Activated naive CD8-positive, alpha-beta T cell treated with anti-CD3 and anti-CD28 coated beads, Interleukin-2, amount 50 U/mL, for 24 hours (primary cell): Measurements from ENCODE around the gene PAPPA.

Source experiments
- ATAC-seq: fragments of 150-1000 bp; cut with Tn5 transposase; one replicate; pipeline ENCODE4 v1.10.0; 2021
- DNase-seq: peaks from one replicate; pipeline ENCODE4 v3.0.0; 2021
- H3K27ac Mint-ChIP-seq: one replicate; pipeline ENCODE4 v1.8.0; 2021; ENCODE audit warnings: mild to moderate bottlenecking, mixed read lengths
- H3K27me3 Mint-ChIP-seq: one replicate; pipeline ENCODE4 v1.8.0; 2021; ENCODE audit warnings: mixed read lengths
- H3K36me3 Mint-ChIP-seq: one replicate; pipeline ENCODE4 v1.8.0; 2021; ENCODE audit warnings: low read depth, mixed read lengths
- H3K4me1 Mint-ChIP-seq: one replicate; pipeline ENCODE4 v1.8.0; 2021; ENCODE audit warnings: mixed read lengths
- H3K4me3 Mint-ChIP-seq: one replicate; pipeline ENCODE4 v1.8.0; 2021; ENCODE audit warnings: mild to moderate bottlenecking, moderate library complexity, mixed read lengths
- H3K9me3 Mint-ChIP-seq: one replicate; pipeline ENCODE4 v1.8.0; 2021; ENCODE audit warnings: mixed read lengths

Gene PAPPA

GRCh38 chr9:116332090-116332489 is 178.5 kb downstream of the PAPPA start:
- Mint-ChIP-seq H3K4me1 (no peaks in the 10 kb centered on the region), H3K27me3 (peaks cover 2% of the 10 kb centered on the region), H3K27ac (no peak overlapping the region), H3K36me3 (no peaks in the 10 kb centered on the region), H3K9me3 (no peaks in the 10 kb centered on the region), H3K4me3 (no peak overlapping the region)
- DNase-seq (no peak), ATAC-seq (no peak)

DNA sequence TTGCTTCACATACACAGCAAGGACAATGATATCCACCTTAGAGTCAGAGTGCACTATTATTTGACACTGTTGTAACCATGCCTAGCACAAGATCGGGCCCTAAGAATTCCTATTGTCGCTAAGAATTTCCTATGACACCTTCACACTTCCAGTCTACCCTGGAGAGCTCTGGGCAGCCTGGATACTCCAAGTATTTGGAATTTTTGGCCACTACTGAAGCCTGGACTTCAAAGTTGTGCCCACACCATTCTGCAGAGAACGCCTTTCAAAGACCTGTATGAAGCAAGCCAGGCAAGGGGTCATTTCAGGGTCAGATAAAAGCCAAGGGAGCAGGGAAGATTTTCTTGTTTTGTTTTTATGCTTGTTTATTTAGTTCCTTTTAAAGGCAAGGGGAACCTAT is 179.7 kb downstream of the PAPPA start:
- no peak for ATAC-seq
- no peaks in the 10 kb centered on the region for H3K4me1 Mint-ChIP-seq

DNA sequence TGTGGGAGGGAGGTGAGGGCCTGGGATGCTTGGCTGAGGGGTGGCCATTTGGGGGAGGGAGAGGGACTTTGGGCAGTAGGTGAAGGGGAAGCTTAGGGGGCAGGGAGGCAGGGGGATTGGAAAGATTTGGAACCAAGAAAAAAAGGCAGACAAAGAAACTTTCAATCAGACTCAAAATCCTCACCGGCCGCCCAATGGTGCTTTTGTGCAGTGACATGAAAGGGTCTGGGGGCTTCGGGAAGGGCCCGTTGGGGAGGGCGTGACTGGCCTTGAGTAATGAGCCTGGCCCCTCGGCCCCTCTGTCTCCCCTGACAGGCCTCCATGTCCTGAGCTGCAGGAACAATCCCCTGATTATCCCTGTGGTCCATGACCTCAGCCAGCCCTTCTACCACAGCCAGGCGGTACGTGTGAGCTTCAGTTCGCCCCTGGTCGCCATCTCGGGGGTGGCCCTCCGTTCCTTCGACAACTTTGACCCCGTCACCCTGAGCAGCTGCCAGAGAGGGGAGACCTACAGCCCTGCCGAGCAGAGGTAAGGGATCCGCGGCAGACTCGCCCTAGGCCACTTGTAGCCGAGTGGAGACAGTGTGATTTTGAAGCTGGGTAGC is 181.1 kb downstream of the PAPPA start:
- H3K27me3 Mint-ChIP-seq = peaks cover 4% of the 10 kb centered on the region
- no peaks in the 10 kb centered on the region for H3K4me1 Mint-ChIP-seq
- DNase-seq (no peak), ATAC-seq (no peak)
- no peak overlapping the region for H3K27ac Mint-ChIP-seq
- H3K36me3 Mint-ChIP-seq = no peaks in the 10 kb centered on the region
- H3K4me3 Mint-ChIP-seq = no peak overlapping the region
- no peaks in the 10 kb centered on the region for H3K9me3 Mint-ChIP-seq

More for the DNA sequence above, 179.7 kb downstream of the PAPPA start:
- Mint-ChIP-seq H3K36me3 (no peaks in the 10 kb centered on the region), H3K27me3 (peaks cover 2% of the 10 kb centered on the region), H3K9me3 (no peaks in the 10 kb centered on the region), H3K4me3 (no peak overlapping the region), H3K27ac (no peak overlapping the region)
- DNase-seq = no peak

DNA sequence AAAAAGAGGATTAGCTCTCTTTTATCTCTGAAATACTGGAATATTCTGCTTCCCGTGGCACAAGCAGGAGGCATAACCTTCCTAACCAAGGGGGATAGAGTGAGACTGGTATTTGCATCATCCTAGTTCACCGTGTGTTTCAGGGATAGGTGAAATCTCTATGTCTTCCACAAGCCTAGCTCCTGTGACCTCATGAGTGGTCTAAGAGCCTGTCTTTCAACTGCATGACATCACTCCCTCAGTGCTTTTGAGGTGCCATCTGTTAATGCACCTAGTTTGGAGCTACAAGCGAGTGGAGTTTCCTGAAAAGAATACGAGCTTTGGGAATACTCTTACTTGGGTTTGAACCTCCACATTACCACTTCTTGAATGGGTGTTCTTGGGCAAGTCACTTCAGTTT is 181.8 kb downstream of the PAPPA start:
- peaks cover 4% of the 10 kb centered on the region for H3K27me3 Mint-ChIP-seq
- no peak overlapping the region for H3K27ac Mint-ChIP-seq

DNA sequence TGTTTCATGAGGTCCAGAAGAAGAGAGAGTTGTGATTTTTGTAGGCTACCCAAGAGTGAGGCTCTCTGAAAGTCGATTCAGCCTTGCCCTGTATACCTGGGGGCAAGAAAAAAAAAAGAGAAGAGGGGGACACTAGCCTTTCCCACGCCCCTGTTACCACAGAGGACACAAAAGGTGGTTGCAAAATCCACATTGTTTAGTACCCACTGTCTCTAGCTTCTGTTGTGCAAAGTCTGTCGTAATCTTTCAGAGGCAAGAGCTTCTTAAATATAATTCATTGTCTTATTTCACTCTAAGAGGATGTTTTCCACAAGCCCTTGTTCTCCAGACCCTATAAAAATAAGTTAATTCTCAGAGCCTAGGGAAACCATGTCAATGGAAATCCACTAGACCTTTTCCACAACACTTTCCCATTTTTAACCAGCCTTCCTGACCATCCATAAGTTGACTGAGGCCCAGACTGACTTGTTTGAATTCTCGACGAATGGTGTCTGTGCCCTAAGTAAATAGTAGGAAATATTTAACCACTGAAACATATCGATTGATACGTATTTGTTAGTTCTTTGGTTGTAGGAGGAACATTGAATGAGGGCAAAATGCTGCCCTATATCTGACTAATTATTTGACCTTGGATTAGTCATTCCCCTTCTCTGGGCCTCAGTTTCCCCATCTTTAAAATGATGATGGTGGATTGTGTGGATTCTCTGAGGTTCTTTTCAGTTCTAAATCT is 182.7 kb downstream of the PAPPA start:
- Mint-ChIP-seq H3K4me3 (no peak overlapping the region), H3K27ac (no peak overlapping the region), H3K36me3 (no peaks in the 10 kb centered on the region), H3K27me3 (peaks cover 6% of the 10 kb centered on the region), H3K4me1 (no peaks in the 10 kb centered on the region), H3K9me3 (no peaks in the 10 kb centered on the region)
- ATAC-seq (no peak), DNase-seq (no peak)

More for the DNA sequence above, 181.8 kb downstream of the PAPPA start:
- H3K4me3 Mint-ChIP-seq = no peak overlapping the region
- no peaks in the 10 kb centered on the region for H3K4me1 Mint-ChIP-seq
- no peaks in the 10 kb centered on the region for H3K36me3 Mint-ChIP-seq
- ATAC-seq (no peak), DNase-seq (no peak)
- no peaks in the 10 kb centered on the region for H3K9me3 Mint-ChIP-seq

DNA sequence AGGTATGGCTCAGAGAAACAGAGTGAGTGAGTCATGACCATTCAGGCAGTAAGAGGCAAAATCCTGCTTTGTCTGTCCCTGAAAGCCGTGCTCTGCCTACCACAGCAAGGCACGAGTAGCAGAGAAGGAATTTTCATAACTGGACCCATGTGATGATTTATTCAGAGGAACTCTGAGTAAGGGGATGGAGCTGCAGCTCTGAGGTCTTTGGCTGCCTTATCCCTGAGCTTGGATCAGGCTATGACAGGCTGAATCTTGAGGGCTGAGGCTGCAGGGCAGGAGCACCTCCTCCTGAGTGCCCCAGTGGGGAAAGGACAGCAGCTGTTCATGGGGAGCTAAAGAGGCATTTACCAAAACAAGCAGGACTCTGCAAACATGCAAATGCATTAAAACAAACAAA is 183.4 kb downstream of the PAPPA start:
- Mint-ChIP-seq H3K9me3 (no peaks in the 10 kb centered on the region), H3K4me1 (no peaks in the 10 kb centered on the region), H3K4me3 (no peak overlapping the region), H3K36me3 (no peaks in the 10 kb centered on the region), H3K27ac (no peak overlapping the region), H3K27me3 (peaks cover 6% of the 10 kb centered on the region)
- ATAC-seq (no peak), DNase-seq (no peak)

- DNase-seq (no peak), ATAC-seq (no peak)
- Mint-ChIP-seq H3K9me3 (no peaks in the 10 kb centered on the region), H3K4me1 (no peaks in the 10 kb centered on the region), H3K27me3 (peaks cover 3% of the 10 kb centered on the region), H3K27ac (no peak overlapping the region), H3K4me3 (no peak overlapping the region), H3K36me3 (no peaks in the 10 kb centered on the region)
Observed at GRCh38 chr9:116340270-116340669, 186.7 kb downstream of the PAPPA start.

GRCh38 chr9:116342061-116342460 is 188.5 kb downstream of the PAPPA start:
- DNase-seq (no peak), ATAC-seq (no peak)
- Mint-ChIP-seq H3K4me1 (no peaks in the 10 kb centered on the region), H3K27ac (no peak overlapping the region), H3K27me3 (peaks cover 3% of the 10 kb centered on the region), H3K4me3 (no peak overlapping the region), H3K9me3 (no peaks in the 10 kb centered on the region), H3K36me3 (no peaks in the 10 kb centered on the region)

DNA sequence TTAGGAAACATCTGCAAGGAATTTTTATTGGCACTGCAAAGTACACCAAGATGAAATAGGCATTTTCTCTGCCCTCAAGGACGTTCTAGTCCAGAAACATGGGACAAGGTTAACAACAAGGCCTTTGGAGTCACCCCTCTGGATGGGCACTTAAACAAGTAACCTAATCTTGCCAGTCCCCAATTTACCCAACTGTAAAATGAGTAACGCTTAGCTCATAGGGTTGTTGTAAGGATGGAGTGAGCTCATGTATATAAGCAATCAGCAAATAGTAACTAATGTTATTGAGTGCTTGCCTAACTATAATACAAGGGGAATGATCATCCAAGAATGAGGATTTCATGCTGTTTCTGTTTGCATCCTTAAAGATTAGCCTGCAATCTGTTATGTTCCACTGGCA is 189.3 kb downstream of the PAPPA start:
- H3K36me3 Mint-ChIP-seq = no peaks in the 10 kb centered on the region
- H3K4me3 Mint-ChIP-seq = no peak overlapping the region
- H3K27me3 Mint-ChIP-seq = peaks cover 3% of the 10 kb centered on the region
- no peaks in the 10 kb centered on the region for H3K4me1 Mint-ChIP-seq
- H3K27ac Mint-ChIP-seq = no peak overlapping the region
- no peaks in the 10 kb centered on the region for H3K9me3 Mint-ChIP-seq
- no peak for DNase-seq
- no peak for ATAC-seq

GRCh38 chr9:116344416-116344815 is 190.8 kb downstream of the PAPPA start:
- Mint-ChIP-seq H3K4me3 (no peak overlapping the region), H3K27ac (no peak overlapping the region), H3K27me3 (peaks cover 2% of the 10 kb centered on the region), H3K36me3 (no peaks in the 10 kb centered on the region), H3K9me3 (no peaks in the 10 kb centered on the region), H3K4me1 (no peaks in the 10 kb centered on the region)
- ATAC-seq (no peak), DNase-seq (no peak)

- Mint-ChIP-seq H3K9me3 (no peaks in the 10 kb centered on the region), H3K27me3 (peaks cover 2% of the 10 kb centered on the region), H3K36me3 (no peaks in the 10 kb centered on the region), H3K4me1 (no peaks in the 10 kb centered on the region), H3K4me3 (no peak overlapping the region), H3K27ac (no peak overlapping the region)
- DNase-seq (no peak), ATAC-seq (no peak)
Observed at GRCh38 chr9:116345393-116345792, 191.8 kb downstream of the PAPPA start.

DNA sequence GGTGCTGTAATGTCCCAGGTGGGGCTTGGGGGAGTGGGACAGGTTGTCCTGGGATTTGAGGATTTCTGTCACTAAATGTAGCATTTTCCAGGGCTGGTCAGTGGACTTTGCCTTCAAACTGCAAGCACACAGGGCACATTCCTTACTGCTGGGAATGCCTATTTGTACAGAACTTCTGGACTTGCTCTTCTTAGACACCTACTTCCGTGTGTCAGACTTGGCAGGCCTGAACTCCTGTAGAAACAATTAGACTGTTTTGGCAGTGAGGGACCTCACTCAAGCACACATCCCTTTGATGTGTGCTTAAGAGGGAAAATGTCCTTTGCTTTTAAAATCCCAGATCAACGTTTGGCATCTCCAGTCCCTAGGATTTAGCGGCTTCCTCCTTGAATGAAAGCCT is 192.2 kb downstream of the PAPPA start:
- no peak overlapping the region for H3K4me3 Mint-ChIP-seq
- no peak overlapping the region for H3K27ac Mint-ChIP-seq
- H3K9me3 Mint-ChIP-seq = no peaks in the 10 kb centered on the region
- H3K36me3 Mint-ChIP-seq = no peaks in the 10 kb centered on the region
- peaks cover 2% of the 10 kb centered on the region for H3K27me3 Mint-ChIP-seq
- H3K4me1 Mint-ChIP-seq = no peaks in the 10 kb centered on the region
- no peak for ATAC-seq
- no peak for DNase-seq

DNA sequence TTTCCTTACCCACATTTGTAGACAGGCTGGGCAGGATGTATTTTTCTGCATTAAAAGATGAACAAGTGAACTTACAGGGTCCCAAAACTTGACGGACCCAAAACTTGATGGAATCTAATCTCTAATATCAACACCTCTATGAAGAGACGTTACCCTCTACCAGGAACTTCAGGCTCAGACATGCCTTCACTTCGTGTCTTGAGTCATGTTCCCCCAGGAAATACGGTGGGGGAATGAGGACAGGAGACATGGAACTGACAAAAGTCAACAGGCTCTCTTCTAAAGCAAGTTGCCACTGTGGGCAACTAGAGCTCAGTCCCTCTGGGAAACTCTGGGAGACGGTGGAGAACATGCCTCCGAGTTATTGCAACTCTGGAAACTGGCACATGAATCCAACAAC is 196.1 kb downstream of the PAPPA start:
- no peaks in the 10 kb centered on the region for H3K4me1 Mint-ChIP-seq
- no peaks in the 10 kb centered on the region for H3K36me3 Mint-ChIP-seq
- no peak for ATAC-seq
- H3K27me3 Mint-ChIP-seq = peaks cover under 1% of the 10 kb centered on the region
- DNase-seq = no peak
- no peaks in the 10 kb centered on the region for H3K9me3 Mint-ChIP-seq
- H3K4me3 Mint-ChIP-seq = no peak overlapping the region
- no peak overlapping the region for H3K27ac Mint-ChIP-seq

GRCh38 chr9:116350213-116350612 is 196.6 kb downstream of the PAPPA start:
- H3K4me1 Mint-ChIP-seq = no peaks in the 10 kb centered on the region
- H3K9me3 Mint-ChIP-seq = no peaks in the 10 kb centered on the region
- peaks cover 4% of the 10 kb centered on the region for H3K27me3 Mint-ChIP-seq
- ATAC-seq (no peak), DNase-seq (no peak)
- no peak overlapping the region for H3K27ac Mint-ChIP-seq
- no peaks in the 10 kb centered on the region for H3K36me3 Mint-ChIP-seq
- H3K4me3 Mint-ChIP-seq = no peak overlapping the region

GRCh38 chr9:116352958-116353357 is 199.4 kb downstream of the PAPPA start:
- DNase-seq (no peak), ATAC-seq (no peak)
- H3K27me3 Mint-ChIP-seq = peaks cover 4% of the 10 kb centered on the region
- H3K4me1 Mint-ChIP-seq = no peaks in the 10 kb centered on the region
- no peak overlapping the region for H3K27ac Mint-ChIP-seq
- no peaks in the 10 kb centered on the region for H3K9me3 Mint-ChIP-seq
- H3K36me3 Mint-ChIP-seq = no peaks in the 10 kb centered on the region
- H3K4me3 Mint-ChIP-seq = no peak overlapping the region
